GM23338 (cell line): ENCODE results near the gene LRRN4. TPM values are rescaled to one million over a fixed set of nuclear protein-coding genes. Genes with fewer than 3 reads are reported as not detected.
A peak's percentile ranks its signal among the peaks of the same experiment; 100 is the strongest.

Experiments used
- ATAC-seq: fragments of 200-7000 bp; cut with Tn5 transposase; 3 replicates; pipeline ENCODE4 v1.9.1; 2020
- DNase-seq: peaks from one replicate; pipeline ENCODE4 v3.0.0-alpha.2; 2015; ENCODE audit warnings: low spot score
- H2AFZ ChIP-seq: fragments of 200-600 bp; sonication (generic); 2 replicates; pipeline ENCODE4 v1.8.0; 2016; ENCODE audit warnings: antibody characterized with exemption, mild to moderate bottlenecking, moderate library complexity
- H3F3A ChIP-seq: fragments of 200-600 bp; sonication (generic); replicated peaks from 2 replicates; pipeline ENCODE4 v1.8.0; 2017; ENCODE audit warnings: antibody characterized with exemption, mixed run types, low read depth
- H3K27ac ChIP-seq: fragments of 200-600 bp; sonication (generic); 2 replicates; pipeline ENCODE4 v1.6.1; 2016; ENCODE audit warnings: low read depth
- H3K27me3 ChIP-seq: fragments of 200-600 bp; sonication (generic); 2 replicates; pipeline ENCODE4 v1.8.0; 2016; ENCODE audit warnings: mild to moderate bottlenecking, mixed run types, moderate library complexity; ENCODE audit not compliant: insufficient read depth
- H3K36me3 ChIP-seq: fragments of 200-600 bp; sonication (generic); 2 replicates; pipeline ENCODE4 v1.8.0; 2016; ENCODE audit warnings: mild to moderate bottlenecking; ENCODE audit not compliant: insufficient read depth
- H3K4me1 ChIP-seq: fragments of 200-600 bp; sonication (generic); 2 replicates; pipeline ENCODE4 v1.8.0; 2016; ENCODE audit warnings: mild to moderate bottlenecking, moderate library complexity; ENCODE audit not compliant: insufficient read depth
- H3K4me2 ChIP-seq: fragments of 200-600 bp; sonication (generic); 2 replicates; pipeline ENCODE4 v1.7.1; 2017; ENCODE audit warnings: mixed run types
- H3K4me3 ChIP-seq: fragments of 200-600 bp; sonication (generic); 2 replicates; pipeline ENCODE4 v1.6.1; 2016; ENCODE audit warnings: mixed run types
- H3K79me2 ChIP-seq: fragments of 200-600 bp; sonication (generic); replicated peaks from 2 replicates; pipeline ENCODE4 v1.8.0; 2017; ENCODE audit warnings: mild to moderate bottlenecking; ENCODE audit not compliant: insufficient read depth
- H3K9me2 ChIP-seq: fragments of 200-600 bp; sonication (generic); 2 replicates; pipeline ENCODE4 v1.8.0; 2017; ENCODE audit not compliant: insufficient read depth
- H4K20me1 ChIP-seq: fragments of 200-600 bp; sonication (generic); replicated peaks from 2 replicates; pipeline ENCODE4 v1.8.0; 2017; ENCODE audit warnings: mild to moderate bottlenecking; ENCODE audit not compliant: insufficient read depth
- H3K27ac Mint-ChIP-seq: 2 replicates; pipeline ENCODE4 v1.8.0; 2020; ENCODE audit warnings: inconsistent platforms, mild to moderate bottlenecking, moderate library complexity, mixed read lengths
- H3K27me3 Mint-ChIP-seq: 3 replicates; pipeline ENCODE4 v1.8.0; 2022; ENCODE audit warnings: low read depth, mild to moderate bottlenecking, moderate library complexity, mixed read lengths, inconsistent platforms; ENCODE audit not compliant: insufficient read depth, poor library complexity
- H3K36me3 Mint-ChIP-seq: 3 replicates; pipeline ENCODE4 v1.8.0; 2021; ENCODE audit warnings: low read depth, mild to moderate bottlenecking, inconsistent platforms, moderate library complexity, mixed read lengths
- H3K4me1 Mint-ChIP-seq: 3 replicates; pipeline ENCODE4 v1.8.0; 2020; ENCODE audit warnings: mild to moderate bottlenecking, inconsistent platforms, mixed read lengths
- H3K4me3 Mint-ChIP-seq: 3 replicates; pipeline ENCODE4 v1.8.0; 2021; ENCODE audit warnings: moderate library complexity, mild to moderate bottlenecking, inconsistent platforms, mixed read lengths
- H3K9me3 Mint-ChIP-seq: 3 replicates; pipeline ENCODE4 v1.8.0; 2020; ENCODE audit warnings: moderate library complexity, mild to moderate bottlenecking, inconsistent platforms, mixed read lengths
- CREB1 ChIP-seq: fragments of 250-450 bp; sonication (Bioruptor Pico); IDR thresholded peaks from 2 replicates; pipeline ENCODE4 v1.5.0; 2020; ENCODE audit warnings: low read depth, mild to moderate bottlenecking, moderate library complexity
- EZH2 ChIP-seq: fragments of 200-600 bp; sonication (generic); IDR thresholded peaks from one replicate; pipeline ENCODE4 v1.8.0; 2017; ENCODE audit warnings: antibody characterized with exemption, mild to moderate bottlenecking, low read depth; ENCODE audit not compliant: unreplicated experiment
- EZH2phosphoT487 ChIP-seq: fragments of 200-600 bp; sonication (generic); IDR thresholded peaks from one replicate; pipeline ENCODE4 v1.8.1; 2018; ENCODE audit warnings: antibody characterized with exemption; ENCODE audit not compliant: unreplicated experiment
- JUNB ChIP-seq: IDR thresholded peaks from one replicate; pipeline ENCODE4 v1.6.1; 2016; ENCODE audit warnings: antibody characterized with exemption; ENCODE audit not compliant: unreplicated experiment
- NANOG ChIP-seq: IDR thresholded peaks from 2 replicates; pipeline ENCODE4 v1.6.1; 2016; ENCODE audit warnings: antibody characterized with exemption, borderline replicate concordance
- POLR2AphosphoS5 ChIP-seq: IDR thresholded peaks from 2 replicates; pipeline ENCODE4 v1.6.1; 2016; ENCODE audit warnings: antibody characterized with exemption, low read depth
- REST ChIP-seq: IDR thresholded peaks from one replicate; pipeline ENCODE4 v1.6.1; 2018; ENCODE audit warnings: antibody characterized with exemption; ENCODE audit not compliant: unreplicated experiment
- STAT1 ChIP-seq: IDR thresholded peaks from one replicate; pipeline ENCODE4 v1.6.1; 2016; ENCODE audit warnings: antibody characterized with exemption; ENCODE audit not compliant: unreplicated experiment
- ZNF114 ChIP-seq: fragments of 250-450 bp; sonication (Bioruptor Pico); IDR thresholded peaks from 2 replicates; pipeline ENCODE4 v1.5.0; 2020; ENCODE audit warnings: mild to moderate bottlenecking, moderate library complexity
- ZNF331 ChIP-seq: fragments of 250-450 bp; sonication (Bioruptor Pico); IDR thresholded peaks from 2 replicates; pipeline ENCODE4 v1.5.0; 2020; ENCODE audit warnings: low read depth, mild to moderate bottlenecking, moderate library complexity
- polyA plus RNA-seq: library from polyadenylated mRNA; unstranded; fragments of >200 nt; fragmentation: Nextera tagmentation; extraction: Ambion mirVana; gene quantifications from 2 replicates; pipeline ENCODE4 v1.2.1, GENCODE V29; 2016
- total RNA-seq: library from RNA; depleted of rRNA; stranded (reverse); fragments of >200 nt; shearing (Covaris generic); gene quantifications from 2 replicates; pipeline ENCODE4 v1.2.3, GENCODE V29; 2014
- TF ChIP-seq, protein P1 (sequence below), 2 experiments: fragments of 200-600 bp in 1 of 2; sonication (generic) in 1 of 2; conservative IDR thresholded peaks; 2 replicates each; pipeline versions ENCODE4 v1.5.1 to v1.6.1; 2016 to 2017; ENCODE audit warnings: antibody characterized with exemption in 2 of 2, low read depth in 2 of 2, mild to moderate bottlenecking in 2 of 2, moderate library complexity in 1 of 2
- TF ChIP-seq, protein P2 (sequence below): IDR thresholded peaks from 2 replicates; pipeline ENCODE4 v1.6.1; 2016; ENCODE audit warnings: antibody characterized with exemption
- TF ChIP-seq, protein P3 (sequence below): fragments of 250-450 bp; sonication (Bioruptor Pico); IDR thresholded peaks from 2 replicates; pipeline ENCODE4 v1.5.0; 2020; ENCODE audit warnings: mild to moderate bottlenecking, moderate library complexity

LRRN4 gene
- total and polyA plus RNA-seq, 2 experiments from 2014 or later, result 0.21 to 2.2 TPM

DNA sequence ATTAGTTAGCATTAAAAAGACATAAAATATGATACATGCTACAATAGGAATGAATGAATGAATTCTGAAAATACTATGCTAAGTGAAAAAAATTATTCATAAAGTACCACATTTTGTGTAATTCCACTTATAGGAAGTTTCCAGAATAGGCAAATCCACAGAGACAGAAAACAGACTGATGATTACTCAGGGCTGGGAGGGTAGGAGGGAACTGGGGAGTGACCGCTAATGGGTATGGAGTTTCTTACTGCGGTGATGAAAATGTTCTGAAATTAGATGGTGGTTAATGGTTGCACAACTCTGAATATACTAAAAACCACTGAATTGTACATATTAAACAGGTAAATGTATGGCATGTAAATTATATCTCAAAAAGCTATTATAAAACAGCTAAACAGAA lies 46.4 kb upstream of the LRRN4 start:
- H3K4me2 ChIP-seq, result no peak overlapping the region
- H3K4me3 ChIP-seq, result no peak overlapping the region
- Mint-ChIP-seq H3K27me3 (peaks cover 2% of the 10 kb centered on the region), H3K4me3 (no peak overlapping the region), H3K9me3 (no peaks in the 10 kb centered on the region), H3K36me3 (no peaks in the 10 kb centered on the region), H3K27ac (peak overlapping the region; percentile 36; the same call in 1 of the 2 replicates), H3K4me1 (no peaks in the 10 kb centered on the region)
- DNase-seq, result no peak
- no peaks in the 10 kb centered on the region for H3K9me2 ChIP-seq
- no peaks in the 10 kb centered on the region for H3K27me3 ChIP-seq
- no peaks in the 10 kb centered on the region for H3K79me2 ChIP-seq
- H2AFZ ChIP-seq, result no peak overlapping the region
- H3F3A ChIP-seq, result no peaks in the 10 kb centered on the region
- peaks cover 12% of the 10 kb centered on the region for H3K36me3 ChIP-seq
- H3K4me1 ChIP-seq, result no peaks in the 10 kb centered on the region
- H4K20me1 ChIP-seq, result 0 out of 2 replicates have a peak, but pooled peaks cover 3% of the 10 kb centered on the region
- H3K27ac ChIP-seq, result no peak overlapping the region
- TF ChIP-seq POLR2AphosphoS5 (no peak), NANOG (no peak), STAT1 (no peak), JUNB (no peak), ZNF331 (CRISPR knock-in tag) (no peak), ZNF114 (CRISPR knock-in tag) (no peak), EZH2 (no peak), REST (no peak), EZH2phosphoT487 (no peak), CREB1 (no peak)
- TF ChIP-seq, protein P1, sequence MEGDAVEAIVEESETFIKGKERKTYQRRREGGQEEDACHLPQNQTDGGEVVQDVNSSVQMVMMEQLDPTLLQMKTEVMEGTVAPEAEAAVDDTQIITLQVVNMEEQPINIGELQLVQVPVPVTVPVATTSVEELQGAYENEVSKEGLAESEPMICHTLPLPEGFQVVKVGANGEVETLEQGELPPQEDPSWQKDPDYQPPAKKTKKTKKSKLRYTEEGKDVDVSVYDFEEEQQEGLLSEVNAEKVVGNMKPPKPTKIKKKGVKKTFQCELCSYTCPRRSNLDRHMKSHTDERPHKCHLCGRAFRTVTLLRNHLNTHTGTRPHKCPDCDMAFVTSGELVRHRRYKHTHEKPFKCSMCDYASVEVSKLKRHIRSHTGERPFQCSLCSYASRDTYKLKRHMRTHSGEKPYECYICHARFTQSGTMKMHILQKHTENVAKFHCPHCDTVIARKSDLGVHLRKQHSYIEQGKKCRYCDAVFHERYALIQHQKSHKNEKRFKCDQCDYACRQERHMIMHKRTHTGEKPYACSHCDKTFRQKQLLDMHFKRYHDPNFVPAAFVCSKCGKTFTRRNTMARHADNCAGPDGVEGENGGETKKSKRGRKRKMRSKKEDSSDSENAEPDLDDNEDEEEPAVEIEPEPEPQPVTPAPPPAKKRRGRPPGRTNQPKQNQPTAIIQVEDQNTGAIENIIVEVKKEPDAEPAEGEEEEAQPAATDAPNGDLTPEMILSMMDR (conservative IDR thresholded peaks at IDR 0.05; ENCODE audit: low read depth in 2 of 2), result no peak
- TF ChIP-seq, protein P2, sequence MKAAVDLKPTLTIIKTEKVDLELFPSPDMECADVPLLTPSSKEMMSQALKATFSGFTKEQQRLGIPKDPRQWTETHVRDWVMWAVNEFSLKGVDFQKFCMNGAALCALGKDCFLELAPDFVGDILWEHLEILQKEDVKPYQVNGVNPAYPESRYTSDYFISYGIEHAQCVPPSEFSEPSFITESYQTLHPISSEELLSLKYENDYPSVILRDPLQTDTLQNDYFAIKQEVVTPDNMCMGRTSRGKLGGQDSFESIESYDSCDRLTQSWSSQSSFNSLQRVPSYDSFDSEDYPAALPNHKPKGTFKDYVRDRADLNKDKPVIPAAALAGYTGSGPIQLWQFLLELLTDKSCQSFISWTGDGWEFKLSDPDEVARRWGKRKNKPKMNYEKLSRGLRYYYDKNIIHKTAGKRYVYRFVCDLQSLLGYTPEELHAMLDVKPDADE, result no peak
- TF ChIP-seq, protein P3, sequence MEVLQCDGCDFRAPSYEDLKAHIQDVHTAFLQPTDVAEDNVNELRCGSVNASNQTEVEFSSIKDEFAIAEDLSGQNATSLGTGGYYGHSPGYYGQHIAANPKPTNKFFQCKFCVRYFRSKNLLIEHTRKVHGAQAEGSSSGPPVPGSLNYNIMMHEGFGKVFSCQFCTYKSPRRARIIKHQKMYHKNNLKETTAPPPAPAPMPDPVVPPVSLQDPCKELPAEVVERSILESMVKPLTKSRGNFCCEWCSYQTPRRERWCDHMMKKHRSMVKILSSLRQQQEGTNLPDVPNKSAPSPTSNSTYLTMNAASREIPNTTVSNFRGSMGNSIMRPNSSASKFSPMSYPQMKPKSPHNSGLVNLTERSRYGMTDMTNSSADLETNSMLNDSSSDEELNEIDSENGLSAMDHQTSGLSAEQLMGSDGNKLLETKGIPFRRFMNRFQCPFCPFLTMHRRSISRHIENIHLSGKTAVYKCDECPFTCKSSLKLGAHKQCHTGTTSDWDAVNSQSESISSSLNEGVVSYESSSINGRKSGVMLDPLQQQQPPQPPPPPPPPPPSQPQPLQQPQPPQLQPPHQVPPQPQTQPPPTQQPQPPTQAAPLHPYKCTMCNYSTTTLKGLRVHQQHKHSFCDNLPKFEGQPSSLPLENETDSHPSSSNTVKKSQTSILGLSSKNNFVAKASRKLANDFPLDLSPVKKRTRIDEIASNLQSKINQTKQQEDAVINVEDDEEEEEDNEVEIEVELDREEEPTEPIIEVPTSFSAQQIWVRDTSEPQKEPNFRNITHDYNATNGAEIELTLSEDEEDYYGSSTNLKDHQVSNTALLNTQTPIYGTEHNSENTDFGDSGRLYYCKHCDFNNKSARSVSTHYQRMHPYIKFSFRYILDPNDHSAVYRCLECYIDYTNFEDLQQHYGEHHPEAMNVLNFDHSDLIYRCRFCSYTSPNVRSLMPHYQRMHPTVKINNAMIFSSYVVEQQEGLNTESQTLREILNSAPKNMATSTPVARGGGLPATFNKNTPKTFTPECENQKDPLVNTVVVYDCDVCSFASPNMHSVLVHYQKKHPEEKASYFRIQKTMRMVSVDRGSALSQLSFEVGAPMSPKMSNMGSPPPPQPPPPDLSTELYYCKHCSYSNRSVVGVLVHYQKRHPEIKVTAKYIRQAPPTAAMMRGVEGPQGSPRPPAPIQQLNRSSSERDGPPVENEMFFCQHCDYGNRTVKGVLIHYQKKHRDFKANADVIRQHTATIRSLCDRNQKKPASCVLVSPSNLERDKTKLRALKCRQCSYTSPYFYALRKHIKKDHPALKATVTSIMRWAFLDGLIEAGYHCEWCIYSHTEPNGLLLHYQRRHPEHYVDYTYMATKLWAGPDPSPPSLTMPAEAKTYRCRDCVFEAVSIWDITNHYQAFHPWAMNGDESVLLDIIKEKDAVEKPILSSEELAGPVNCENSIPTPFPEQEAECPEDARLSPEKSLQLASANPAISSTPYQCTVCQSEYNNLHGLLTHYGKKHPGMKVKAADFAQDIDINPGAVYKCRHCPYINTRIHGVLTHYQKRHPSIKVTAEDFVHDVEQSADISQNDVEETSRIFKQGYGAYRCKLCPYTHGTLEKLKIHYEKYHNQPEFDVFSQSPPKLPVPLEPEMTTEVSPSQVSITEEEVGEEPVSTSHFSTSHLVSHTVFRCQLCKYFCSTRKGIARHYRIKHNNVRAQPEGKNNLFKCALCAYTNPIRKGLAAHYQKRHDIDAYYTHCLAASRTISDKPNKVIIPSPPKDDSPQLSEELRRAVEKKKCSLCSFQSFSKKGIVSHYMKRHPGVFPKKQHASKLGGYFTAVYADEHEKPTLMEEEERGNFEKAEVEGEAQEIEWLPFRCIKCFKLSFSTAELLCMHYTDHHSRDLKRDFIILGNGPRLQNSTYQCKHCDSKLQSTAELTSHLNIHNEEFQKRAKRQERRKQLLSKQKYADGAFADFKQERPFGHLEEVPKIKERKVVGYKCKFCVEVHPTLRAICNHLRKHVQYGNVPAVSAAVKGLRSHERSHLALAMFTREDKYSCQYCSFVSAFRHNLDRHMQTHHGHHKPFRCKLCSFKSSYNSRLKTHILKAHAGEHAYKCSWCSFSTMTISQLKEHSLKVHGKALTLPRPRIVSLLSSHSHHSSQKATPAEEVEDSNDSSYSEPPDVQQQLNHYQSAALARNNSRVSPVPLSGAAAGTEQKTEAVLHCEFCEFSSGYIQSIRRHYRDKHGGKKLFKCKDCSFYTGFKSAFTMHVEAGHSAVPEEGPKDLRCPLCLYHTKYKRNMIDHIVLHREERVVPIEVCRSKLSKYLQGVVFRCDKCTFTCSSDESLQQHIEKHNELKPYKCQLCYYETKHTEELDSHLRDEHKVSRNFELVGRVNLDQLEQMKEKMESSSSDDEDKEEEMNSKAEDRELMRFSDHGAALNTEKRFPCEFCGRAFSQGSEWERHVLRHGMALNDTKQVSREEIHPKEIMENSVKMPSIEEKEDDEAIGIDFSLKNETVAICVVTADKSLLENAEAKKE (CRISPR knock-in tag), result no peak
- ATAC-seq, result no peak
